ENCODE measurements around the gene PPA1.

Gene PPA1

DNA sequence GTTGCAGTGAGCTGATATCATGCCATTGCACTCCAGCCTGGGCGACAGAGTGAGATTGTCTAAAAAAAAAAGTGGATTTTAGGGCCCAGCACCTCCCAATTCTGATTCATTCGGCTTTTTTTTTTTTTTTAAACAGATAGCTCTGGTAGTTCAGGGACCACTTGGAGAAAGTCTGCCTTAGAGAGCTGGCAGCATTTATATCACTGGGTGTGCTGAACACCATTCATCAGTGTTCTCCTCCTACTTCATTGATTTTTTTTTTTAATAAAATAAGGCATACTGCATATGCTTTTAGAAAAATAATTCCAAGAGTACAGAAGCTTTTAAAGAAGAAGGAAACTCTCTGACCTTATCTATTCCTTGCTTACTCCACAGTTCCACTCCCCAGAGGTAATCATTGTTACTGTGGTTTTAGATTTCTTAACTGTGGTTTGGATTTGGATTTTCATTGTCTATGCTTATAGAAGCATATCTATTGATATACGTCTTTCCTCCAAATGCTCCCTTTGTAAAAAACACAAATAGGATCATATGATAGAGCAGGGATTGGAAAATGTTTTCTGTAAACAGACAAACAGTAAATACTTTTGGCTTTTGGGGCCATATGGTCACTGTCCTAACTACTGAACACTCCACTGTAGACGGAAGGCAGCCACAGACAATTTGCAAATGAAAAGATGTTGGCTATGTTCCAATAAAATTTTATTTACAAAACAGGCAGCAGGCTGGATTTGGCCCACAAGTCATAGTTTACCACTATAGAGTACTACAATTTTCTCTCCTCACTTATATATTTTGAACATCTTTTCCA lies 41.9 kb downstream of the PPA1 start:
- TF ChIP-seq, protein P1, sequence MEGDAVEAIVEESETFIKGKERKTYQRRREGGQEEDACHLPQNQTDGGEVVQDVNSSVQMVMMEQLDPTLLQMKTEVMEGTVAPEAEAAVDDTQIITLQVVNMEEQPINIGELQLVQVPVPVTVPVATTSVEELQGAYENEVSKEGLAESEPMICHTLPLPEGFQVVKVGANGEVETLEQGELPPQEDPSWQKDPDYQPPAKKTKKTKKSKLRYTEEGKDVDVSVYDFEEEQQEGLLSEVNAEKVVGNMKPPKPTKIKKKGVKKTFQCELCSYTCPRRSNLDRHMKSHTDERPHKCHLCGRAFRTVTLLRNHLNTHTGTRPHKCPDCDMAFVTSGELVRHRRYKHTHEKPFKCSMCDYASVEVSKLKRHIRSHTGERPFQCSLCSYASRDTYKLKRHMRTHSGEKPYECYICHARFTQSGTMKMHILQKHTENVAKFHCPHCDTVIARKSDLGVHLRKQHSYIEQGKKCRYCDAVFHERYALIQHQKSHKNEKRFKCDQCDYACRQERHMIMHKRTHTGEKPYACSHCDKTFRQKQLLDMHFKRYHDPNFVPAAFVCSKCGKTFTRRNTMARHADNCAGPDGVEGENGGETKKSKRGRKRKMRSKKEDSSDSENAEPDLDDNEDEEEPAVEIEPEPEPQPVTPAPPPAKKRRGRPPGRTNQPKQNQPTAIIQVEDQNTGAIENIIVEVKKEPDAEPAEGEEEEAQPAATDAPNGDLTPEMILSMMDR (IDR thresholded peaks at IDR 0.05; ENCODE audit: low read depth, low read length), result no peak
- DNase-seq (ENCODE audit: low read depth in 2 of 2), result peak; percentile 54 to 59
- H3K4me3 ChIP-seq (replicated peaks in 1 of 2; ENCODE audit: low read depth in 2 of 2, low read length in 2 of 2), result peak overlapping the region in 1 of 2 donors; percentile 0

DNA sequence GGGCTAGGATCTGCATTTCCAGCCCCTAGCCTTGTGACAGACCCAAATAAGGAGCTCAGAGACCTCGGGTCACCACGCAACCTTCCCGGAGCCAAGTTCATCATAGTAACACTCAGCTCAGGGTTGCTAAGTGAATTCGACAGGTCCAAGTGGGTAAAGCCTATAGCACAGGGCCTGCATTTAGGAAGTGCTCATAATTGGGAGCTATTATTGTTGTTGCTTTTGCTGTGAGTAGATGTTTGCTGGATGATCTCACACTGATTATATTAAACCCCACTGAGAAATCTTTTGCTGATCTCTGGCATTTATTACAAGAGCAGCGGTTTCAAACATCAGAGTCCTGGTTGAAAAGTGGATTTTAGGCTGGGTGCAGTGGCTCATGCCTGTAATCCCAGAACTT lies 42.6 kb downstream of the PPA1 start:
- peak; percentile 36 to 48 for DNase-seq (ENCODE audit: low read depth in 2 of 2)
- H3K4me3 ChIP-seq (replicated peaks in 1 of 2; ENCODE audit: low read depth in 2 of 2, low read length in 2 of 2), result no peak overlapping the region
- TF ChIP-seq, protein P1 (IDR thresholded peaks at IDR 0.05; ENCODE audit: low read depth, low read length), result no peak

DNA sequence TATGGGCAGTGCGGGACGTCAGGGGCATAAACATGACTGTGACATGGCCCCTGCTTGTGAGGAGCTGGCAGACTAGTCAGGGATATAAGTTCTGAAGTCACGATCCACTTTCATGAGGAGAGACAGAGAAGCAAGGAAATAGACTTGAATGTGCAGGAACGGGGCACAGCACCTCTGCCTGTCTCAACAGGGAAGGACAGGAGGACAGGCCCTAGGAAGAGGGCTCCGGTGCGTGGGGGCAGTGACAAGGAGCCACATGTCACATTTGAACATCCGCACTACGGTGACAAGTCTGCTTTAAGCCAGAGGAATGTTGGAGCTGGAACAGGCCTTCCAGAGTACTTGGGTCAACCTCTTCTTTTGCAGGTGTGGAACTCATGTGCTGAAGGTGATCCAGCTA lies 43.1 kb downstream of the PPA1 start:
- H3K4me3 ChIP-seq (replicated peaks in 1 of 2; ENCODE audit: low read depth in 2 of 2, low read length in 2 of 2), result no peak overlapping the region
- TF ChIP-seq, protein P1 (IDR thresholded peaks at IDR 0.05; ENCODE audit: low read depth, low read length), result no peak
- DNase-seq (ENCODE audit: low read depth in 2 of 2), result no peak

DNA sequence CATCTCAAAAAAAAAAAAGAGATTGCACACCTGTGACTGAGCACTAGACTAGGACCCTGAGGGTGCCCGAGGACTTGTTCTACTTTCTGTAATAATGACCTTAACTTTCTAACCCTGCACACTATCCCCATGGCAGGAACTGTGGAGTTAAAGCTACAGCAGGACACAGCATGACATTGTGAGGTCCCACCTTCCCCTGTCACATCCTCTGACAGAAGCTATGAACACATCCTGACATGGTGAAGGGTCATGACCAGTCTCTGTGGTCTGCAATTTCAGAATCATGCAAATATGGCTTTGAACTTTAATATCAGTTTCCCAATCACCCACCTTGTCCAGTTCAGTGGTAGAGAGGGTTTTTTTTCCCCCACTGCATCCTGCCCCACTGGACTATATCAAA lies 44.5 kb downstream of the PPA1 start:
- H3K4me3 ChIP-seq (replicated peaks in 1 of 2; ENCODE audit: low read depth in 2 of 2, low read length in 2 of 2), result no peak overlapping the region
- no peak for DNase-seq (ENCODE audit: low read depth in 2 of 2)

DNA sequence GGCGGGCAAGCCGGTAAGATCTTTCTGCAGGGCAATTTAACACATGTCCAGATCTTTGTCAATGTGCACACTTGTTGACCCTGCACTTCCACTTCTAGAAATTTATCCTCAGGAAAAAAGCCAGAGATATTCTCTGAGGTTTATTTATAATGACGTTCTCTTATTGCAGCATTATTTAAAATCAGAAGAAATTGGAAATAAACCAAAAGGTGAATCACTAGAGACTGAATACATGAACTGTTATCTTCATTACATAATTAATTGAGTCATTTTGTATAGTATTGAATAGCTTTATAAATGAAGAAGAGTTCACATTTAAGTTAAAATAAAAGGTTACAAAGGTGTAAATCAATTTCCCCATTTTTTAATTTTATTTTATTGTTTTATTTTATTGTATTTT lies 46.7 kb downstream of the PPA1 start:
- TF ChIP-seq, protein P1 (IDR thresholded peaks at IDR 0.05; ENCODE audit: low read depth, low read length), result no peak
- peak in 1 of 2 donors; percentile 53 for DNase-seq (ENCODE audit: low read depth in 2 of 2)
- no peak overlapping the region for H3K4me3 ChIP-seq (replicated peaks in 1 of 2; ENCODE audit: low read depth in 2 of 2, low read length in 2 of 2)

More for the DNA sequence above, 44.5 kb downstream of the PPA1 start:
- TF ChIP-seq, protein P1 (IDR thresholded peaks at IDR 0.05; ENCODE audit: low read depth, low read length), result no peak

DNA sequence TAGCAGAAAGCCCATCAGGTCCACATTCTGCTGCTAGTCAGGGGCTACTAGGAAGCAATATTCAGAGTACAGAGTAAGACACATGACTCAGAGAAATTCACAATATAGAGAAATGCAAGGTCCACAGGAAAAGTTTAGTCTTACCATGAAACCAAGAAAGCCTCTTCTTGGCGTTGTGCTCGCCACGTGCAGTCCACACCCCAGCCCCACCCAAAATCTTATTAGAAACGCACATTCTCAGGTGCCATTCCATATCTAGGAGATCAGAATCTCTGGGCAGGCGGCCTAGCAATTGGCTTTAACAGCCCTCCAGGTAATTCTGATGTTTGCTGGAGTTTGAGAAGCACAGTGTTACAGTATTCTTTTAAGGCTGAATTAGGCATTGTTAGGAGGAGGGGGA lies 47.1 kb downstream of the PPA1 start:
- TF ChIP-seq, protein P1 (IDR thresholded peaks at IDR 0.05; ENCODE audit: low read depth, low read length), result no peak
- no peak overlapping the region for H3K4me3 ChIP-seq (replicated peaks in 1 of 2; ENCODE audit: low read depth in 2 of 2, low read length in 2 of 2)
- DNase-seq (ENCODE audit: low read depth in 2 of 2), result no peak

Data from cardiac fibroblast (primary cell).